ENCODE results near the gene ALX4.

Gene ALX4

GRCh38 chr11:44335052-44335760 lies 25.3 kb upstream of the ALX4 start:
- DNase-seq, result no peak

GRCh38 chr11:44334356-44335004 lies 24.5 kb upstream of the ALX4 start:
- DNase-seq, result no peak

- peak in 1 of 2 donors; percentile 31 for DNase-seq
Measured at GRCh38 chr11:44333271-44334218, 23.6 kb upstream of the ALX4 start.

- DNase-seq, result no peak
Measured at GRCh38 chr11:44332665-44333064, 22.7 kb upstream of the ALX4 start.

- DNase-seq, result no peak
Measured at GRCh38 chr11:44329472-44330230, 19.7 kb upstream of the ALX4 start.

- no peak for DNase-seq
Measured at GRCh38 chr11:44328138-44328660, 18.3 kb upstream of the ALX4 start.

GRCh38 chr11:44327730-44328129 lies 17.8 kb upstream of the ALX4 start:
- no peak for DNase-seq

- no peak for DNase-seq
Measured at GRCh38 chr11:44326615-44327475, 16.9 kb upstream of the ALX4 start.

GRCh38 chr11:44325698-44326097 lies 15.8 kb upstream of the ALX4 start:
- DNase-seq, result no peak

- no peak for DNase-seq
Measured at GRCh38 chr11:44324749-44325525, 15.0 kb upstream of the ALX4 start.

- no peak for DNase-seq
Measured at GRCh38 chr11:44324222-44324621, 14.3 kb upstream of the ALX4 start.

- DNase-seq, result peak in 1 of 2 donors; percentile 15
Measured at GRCh38 chr11:44322243-44322642, 12.3 kb upstream of the ALX4 start.

- no peak for DNase-seq
Measured at GRCh38 chr11:44321059-44321458, 11.1 kb upstream of the ALX4 start.

GRCh38 chr11:44320289-44320973 lies 10.5 kb upstream of the ALX4 start:
- DNase-seq, result no peak

- DNase-seq, result no peak
Measured at GRCh38 chr11:44319552-44320288, 9.8 kb upstream of the ALX4 start.

- DNase-seq, result no peak
Measured at GRCh38 chr11:44319170-44319551, 9.2 kb upstream of the ALX4 start.

- no peak for DNase-seq
Measured at GRCh38 chr11:44318369-44318768, 8.4 kb upstream of the ALX4 start.

GRCh38 chr11:44316659-44317240 lies 6.8 kb upstream of the ALX4 start:
- DNase-seq, result no peak

Measured in inflammatory macrophage (primary cell).